Kidney (tissue), 14 donors: ENCODE data around the gene GTF3C2. TPM values are rescaled to one million over a fixed set of nuclear protein-coding genes. Genes with fewer than 3 reads are reported as not detected.

Source experiments
- DNase-seq, 5 donors: peaks; one replicate each; pipeline ENCODE4 v3.0.0-alpha.2; 2013 to 2020
- FAIRE-seq: peaks from 2 replicates; lab custom pipeline; 2012; peaks lifted over from hg19 to GRCh38; lab: Jason Lieb, UNC
- H3K27ac ChIP-seq, 2 donors: one replicate each; pipeline ENCODE4 v1.7.0; 2013; ENCODE audit warnings: low read depth in 2 of 2, low read length in 2 of 2, inconsistent platforms in 1 of 2
- H3K27me3 ChIP-seq: one replicate; pipeline ENCODE4 v1.7.1; 2013; ENCODE audit warnings: low read length, inconsistent platforms; ENCODE audit not compliant: control insufficient read depth, insufficient read depth
- H3K36me3 ChIP-seq, 3 donors: one replicate each; pipeline versions ENCODE4 v1.7.0 to v1.7.1; 2013; ENCODE audit warnings: low read length in 3 of 3, control low read depth in 1 of 3, inconsistent platforms in 1 of 3; ENCODE audit not compliant: insufficient read depth in 3 of 3, control insufficient read depth in 2 of 3
- H3K4me1 ChIP-seq, 3 donors: one replicate each; pipeline versions ENCODE4 v1.7.0 to v1.7.1; 2013; ENCODE audit warnings: low read length in 3 of 3, inconsistent platforms in 1 of 3, low read depth in 1 of 3; ENCODE audit not compliant: control insufficient read depth in 2 of 3, insufficient read depth in 2 of 3
- H3K4me3 ChIP-seq, 3 donors: one replicate each; pipeline versions ENCODE4 v1.7.0 to v1.8.1; 2013; ENCODE audit warnings: low read length in 3 of 3, control low read depth in 1 of 3, inconsistent platforms in 1 of 3
- H3K9ac ChIP-seq, 3 donors: one replicate each; pipeline versions ENCODE4 v1.7.0 to v1.7.1; 2013; ENCODE audit warnings: low read length in 3 of 3, control low read depth in 1 of 3, inconsistent platforms in 1 of 3
- H3K9me3 ChIP-seq, 3 donors: one replicate each; pipeline versions ENCODE4 v1.7.0 to v1.7.1; 2013; ENCODE audit warnings: low read length in 3 of 3, control low read depth in 1 of 3, inconsistent platforms in 1 of 3; ENCODE audit not compliant: control insufficient read depth in 2 of 3, insufficient read depth in 1 of 3
- intact Hi-C: fragments of 100-400 bp; cut with DNase I; formaldehyde crosslinking; loops from one replicate; pipeline ENCODE4 v1.11.1; 2022
- polyA plus RNA-seq: library from polyadenylated mRNA; stranded (reverse); fragments of 350-450 nt; fragmentation: Illumina TruSeq; extraction: RNeasy Lipid Tissue Mini Kit (QIAGEN cat#74804); gene quantifications from one replicate; pipeline ENCODE4 v1.2.3, GENCODE V29; 2014; ENCODE audit warnings: low read depth, low replicate concordance; ENCODE audit not compliant: insufficient read depth
- total RNA-seq: library from RNA; stranded (reverse); fragmentation: NEBNext Ultra II Directional; extraction: Animal tissue kit (Norgen Biotek cat#: 25700); gene quantifications from one replicate; pipeline ENCODE4 v1.2.1, GENCODE V29; 2021
- TF ChIP-seq, protein P1 (sequence below): IDR thresholded peaks from 3 replicates; pipeline ENCODE4 v1.5.1; 2012; ENCODE audit warnings: mild to moderate bottlenecking, moderate library complexity, borderline replicate concordance; ENCODE audit not compliant: insufficient read depth; ENCODE audit errors: extremely low read depth
- donor health status: control.
- donor health status: control.
- donor health status: control.
- donor health status: control.
- donor health status: control.
- donor health status: DM: yes; HTN: yes; CAD: no.
- donor health status: Normal renal cell carcinoma (clear cell type).

GTF3C2 gene
- total and polyA plus RNA-seq, 2 donors from 2014 or later: 38.3 to 59.3 TPM

DNA sequence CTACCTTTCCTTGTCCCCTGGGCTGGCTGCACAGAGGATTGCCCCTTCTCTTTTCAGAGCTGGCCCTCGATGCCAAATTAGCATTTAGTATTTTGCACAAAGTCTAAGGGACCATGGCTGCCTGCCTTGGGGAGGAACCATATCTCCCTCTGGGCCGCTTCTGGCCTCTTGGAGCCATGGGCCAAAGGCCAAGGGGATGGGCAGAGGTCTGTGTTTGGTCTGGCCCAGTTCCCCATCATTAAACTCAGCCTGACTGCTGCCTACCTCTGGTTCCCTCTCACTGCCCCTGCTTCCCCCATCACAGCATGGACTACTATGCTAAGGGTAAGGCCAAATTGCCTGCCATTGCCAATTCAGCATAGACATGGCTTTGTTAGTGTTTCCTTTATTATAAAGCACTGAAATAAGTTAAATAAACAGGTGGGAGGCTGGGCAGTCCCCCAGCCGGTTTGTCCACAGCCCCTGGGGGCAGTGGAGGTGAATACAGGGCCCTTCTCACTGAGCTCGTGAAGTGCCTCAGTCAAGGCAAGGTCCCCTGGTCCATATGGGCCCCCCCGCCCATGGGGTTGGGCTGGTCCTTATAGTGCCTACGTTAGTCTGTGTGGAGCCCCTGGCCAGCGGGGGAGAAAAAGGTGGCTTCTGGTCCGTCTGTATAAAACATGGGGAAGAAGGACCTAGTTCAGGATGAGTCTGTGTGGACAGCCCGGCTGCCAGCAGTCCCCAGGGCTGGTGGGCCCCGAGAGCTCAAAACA lies 20.5 kb upstream of the GTF3C2 start:
- no peak for FAIRE-seq

DNA sequence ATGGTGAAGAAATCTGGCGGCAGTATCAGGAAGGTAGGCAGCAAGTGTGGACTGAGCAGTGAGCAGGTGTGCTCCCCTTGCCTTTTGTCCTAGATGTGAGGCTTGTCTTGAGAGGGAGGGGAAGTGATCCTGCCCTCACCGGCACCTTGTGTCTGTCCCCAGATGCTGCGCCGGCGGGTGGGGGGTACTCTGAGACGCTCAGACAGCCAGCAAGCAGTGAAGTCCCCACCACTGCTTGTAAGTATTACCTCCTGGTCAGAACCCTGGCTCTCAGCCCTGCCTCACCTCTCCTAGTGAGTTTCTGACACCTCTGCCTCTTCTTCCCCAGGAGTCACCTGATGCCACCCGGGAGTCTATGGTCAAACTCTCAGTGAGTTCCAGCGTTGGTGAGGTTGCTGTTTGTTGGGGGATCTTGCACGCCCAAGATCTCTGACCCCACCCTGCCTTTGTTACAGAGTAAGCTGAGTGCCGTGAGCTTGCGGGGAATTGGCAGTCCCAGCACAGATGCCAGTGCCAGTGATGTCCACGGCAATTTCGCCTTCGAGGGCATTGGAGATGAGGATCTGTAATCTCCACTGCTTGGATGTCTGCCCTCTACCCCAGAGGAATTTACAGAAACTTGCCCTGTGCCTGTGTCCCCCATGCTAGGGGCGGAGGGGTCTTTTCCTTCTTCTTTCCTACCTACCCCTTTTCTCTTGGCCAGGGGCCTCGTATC lies 19.7 kb upstream of the GTF3C2 start:
- intact Hi-C loops: no loop called here
- no peaks in the 10 kb centered on the region for H3K9me3 ChIP-seq
- H3K4me3 ChIP-seq: no peak overlapping the region
- no peaks in the 10 kb centered on the region for H3K27me3 ChIP-seq
- H3K36me3 ChIP-seq: peaks cover 8 to 41% (median 24%) of the 10 kb centered on the region in 3 donors
- TF ChIP-seq, protein P1, sequence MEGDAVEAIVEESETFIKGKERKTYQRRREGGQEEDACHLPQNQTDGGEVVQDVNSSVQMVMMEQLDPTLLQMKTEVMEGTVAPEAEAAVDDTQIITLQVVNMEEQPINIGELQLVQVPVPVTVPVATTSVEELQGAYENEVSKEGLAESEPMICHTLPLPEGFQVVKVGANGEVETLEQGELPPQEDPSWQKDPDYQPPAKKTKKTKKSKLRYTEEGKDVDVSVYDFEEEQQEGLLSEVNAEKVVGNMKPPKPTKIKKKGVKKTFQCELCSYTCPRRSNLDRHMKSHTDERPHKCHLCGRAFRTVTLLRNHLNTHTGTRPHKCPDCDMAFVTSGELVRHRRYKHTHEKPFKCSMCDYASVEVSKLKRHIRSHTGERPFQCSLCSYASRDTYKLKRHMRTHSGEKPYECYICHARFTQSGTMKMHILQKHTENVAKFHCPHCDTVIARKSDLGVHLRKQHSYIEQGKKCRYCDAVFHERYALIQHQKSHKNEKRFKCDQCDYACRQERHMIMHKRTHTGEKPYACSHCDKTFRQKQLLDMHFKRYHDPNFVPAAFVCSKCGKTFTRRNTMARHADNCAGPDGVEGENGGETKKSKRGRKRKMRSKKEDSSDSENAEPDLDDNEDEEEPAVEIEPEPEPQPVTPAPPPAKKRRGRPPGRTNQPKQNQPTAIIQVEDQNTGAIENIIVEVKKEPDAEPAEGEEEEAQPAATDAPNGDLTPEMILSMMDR: no peak
- H3K4me1 ChIP-seq: peaks cover 3 to 21% (median 19%) of the 10 kb centered on the region in 3 donors
- DNase-seq (no peak), FAIRE-seq (no peak)
- no peak overlapping the region for H3K9ac ChIP-seq
- H3K27ac ChIP-seq: no peak overlapping the region

More for the DNA sequence above, 20.5 kb upstream of the GTF3C2 start:
- H3K36me3 ChIP-seq: peaks cover 8 to 46% (median 24%) of the 10 kb centered on the region in 3 donors
- no peak for DNase-seq
- H3K4me1 ChIP-seq: peaks cover 3 to 18% (median 14%) of the 10 kb centered on the region in 3 donors
- TF ChIP-seq, protein P1: no peak
- H3K9me3 ChIP-seq: no peaks in the 10 kb centered on the region
- no peak overlapping the region for H3K27ac ChIP-seq
- no peak overlapping the region for H3K9ac ChIP-seq
- intact Hi-C loops: no loop called here
- no peaks in the 10 kb centered on the region for H3K27me3 ChIP-seq
- no peak overlapping the region for H3K4me3 ChIP-seq

DNA sequence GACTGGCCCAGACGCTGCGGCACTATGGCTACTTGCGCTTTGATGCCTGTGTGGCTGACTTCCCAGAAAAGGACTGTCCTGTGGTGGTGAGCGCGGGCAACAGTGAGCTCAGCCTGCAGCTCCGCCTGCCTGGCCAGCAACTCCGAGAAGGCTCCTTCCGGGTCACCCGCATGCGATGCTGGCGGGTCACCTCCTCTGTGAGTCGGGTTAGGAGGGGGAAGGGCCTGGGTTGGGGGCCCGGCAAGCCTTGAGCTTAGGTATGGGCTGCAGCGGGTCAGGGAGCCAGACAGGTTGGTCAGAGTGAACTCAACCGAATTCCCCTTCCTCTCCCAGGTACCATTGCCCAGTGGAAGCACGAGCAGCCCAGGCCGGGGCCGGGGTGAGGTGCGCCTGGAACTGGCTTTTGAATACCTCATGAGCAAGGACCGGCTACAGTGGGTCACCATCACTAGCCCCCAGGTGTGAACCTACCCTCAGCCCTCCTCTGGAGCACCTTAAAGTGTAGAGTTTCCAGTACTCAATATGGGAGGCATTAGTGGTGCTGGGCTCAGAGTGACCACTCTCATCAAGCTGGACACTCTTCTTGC lies 19.0 kb upstream of the GTF3C2 start:
- intact Hi-C loops: no loop called here
- Histone ChIP-seq H3K27ac (no peak overlapping the region), H3K9ac (no peak overlapping the region), H3K9me3 (no peaks in the 10 kb centered on the region), H3K4me3 (no peak overlapping the region), H3K4me1 (peaks cover 3 to 19% (median 18%) of the 10 kb centered on the region in 3 donors), H3K36me3 (peaks cover 8 to 40% (median 24%) of the 10 kb centered on the region in 3 donors), H3K27me3 (no peaks in the 10 kb centered on the region)
- DNase-seq (no peak), FAIRE-seq (no peak)
- TF ChIP-seq, protein P1: no peak
